NCI-H2171 treated with DMSO at 0.1 percent for 48 hours (cell line): Measurements from ENCODE around the gene DPCD.
A peak's percentile ranks its signal among the peaks of the same experiment; 100 is the strongest.

Experiments
- DNase-seq: peaks from one replicate; lab custom pipeline; 2025; lab: John Stamatoyannopoulos, UW

Gene DPCD

GRCh38 chr10:101567165-101568006 lies 20.7 kb upstream of the DPCD start:
- no peak for DNase-seq

- no peak for DNase-seq
Observed at GRCh38 chr10:101568054-101568745, 19.9 kb upstream of the DPCD start.

- no peak for DNase-seq
Observed at GRCh38 chr10:101569323-101569621, 18.8 kb upstream of the DPCD start.

GRCh38 chr10:101569622-101570427 lies 18.3 kb upstream of the DPCD start:
- DNase-seq: peak; percentile 65

- peak; percentile 23 for DNase-seq
Observed at GRCh38 chr10:101570428-101571270, 17.5 kb upstream of the DPCD start.

- DNase-seq: no peak
Observed at GRCh38 chr10:101571271-101571925, 16.7 kb upstream of the DPCD start.

- no peak for DNase-seq
Observed at GRCh38 chr10:101572126-101572525, 16.0 kb upstream of the DPCD start.

- DNase-seq: no peak
Observed at GRCh38 chr10:101572785-101573184, 15.3 kb upstream of the DPCD start.

GRCh38 chr10:101573885-101574753 lies 14.0 kb upstream of the DPCD start:
- DNase-seq: no peak

GRCh38 chr10:101575091-101575490 lies 13.0 kb upstream of the DPCD start:
- no peak for DNase-seq

GRCh38 chr10:101575580-101576210 lies 12.4 kb upstream of the DPCD start:
- DNase-seq: no peak

GRCh38 chr10:101576211-101576863 lies 11.8 kb upstream of the DPCD start:
- no peak for DNase-seq

- no peak for DNase-seq
Observed at GRCh38 chr10:101577121-101577871, 10.8 kb upstream of the DPCD start.

- DNase-seq: no peak
Observed at GRCh38 chr10:101578192-101578591, 9.9 kb upstream of the DPCD start.

- DNase-seq: no peak
Observed at GRCh38 chr10:101578803-101579515, 9.2 kb upstream of the DPCD start.

- no peak for DNase-seq
Observed at GRCh38 chr10:101579516-101579870, 8.6 kb upstream of the DPCD start.

- peak; percentile 3 for DNase-seq
Observed at GRCh38 chr10:101580486-101581399, 7.4 kb upstream of the DPCD start.
